GM12878 (cell line): Measurements from ENCODE around the gene H19.

Experiments
- BMI1 ChIP-seq: fragments of 450-650 bp; IDR thresholded peaks from 2 replicates; pipeline ENCODE4 v1.6.1; 2016; ENCODE audit warnings: mild to moderate bottlenecking, moderate library complexity, borderline replicate concordance
- CBX5 ChIP-seq: sonication (generic); IDR thresholded peaks from 2 replicates; pipeline ENCODE4 v1.6.1; 2016; ENCODE audit warnings: low read depth, moderate library complexity, mild to moderate bottlenecking, inconsistent platforms
- CHD2 ChIP-seq: IDR thresholded peaks from 2 replicates; pipeline ENCODE4 v1.6.1; 2011; ENCODE audit warnings: low read depth, low read length, improper control_type of control experiment, borderline replicate concordance
- CREB1 ChIP-seq: IDR thresholded peaks from 2 replicates; pipeline ENCODE4 v1.6.1; 2012; ENCODE audit warnings: low read depth, mild to moderate bottlenecking, inconsistent platforms
- CTCF ChIP-seq, 3 experiments: IDR thresholded peaks in 2 of 3; conservative IDR thresholded peaks in 1 of 3; 2 replicates each; pipeline ENCODE4 v1.5.1; 2011; ENCODE audit warnings: low read depth in 3 of 3, low read length in 3 of 3, mild to moderate bottlenecking in 3 of 3, control low read depth in 2 of 3, moderate library complexity in 2 of 3, inconsistent platforms in 1 of 3, mixed read lengths in 1 of 3; ENCODE audit not compliant: control insufficient read depth in 2 of 3, insufficient read depth in 1 of 3; ENCODE audit errors: extremely low read depth in 1 of 3
- FOS ChIP-seq: IDR thresholded peaks from 3 replicates; pipeline ENCODE4 v1.6.1; 2011; ENCODE audit warnings: borderline replicate concordance; ENCODE audit not compliant: insufficient read length; ENCODE audit errors: extremely low read depth
- NFYB ChIP-seq: IDR thresholded peaks from 2 replicates; pipeline ENCODE4 v1.6.1; 2011; ENCODE audit warnings: low read depth, mild to moderate bottlenecking, low read length, improper control_type of control experiment, moderate library complexity; ENCODE audit not compliant: insufficient read depth
- POLR2A ChIP-seq: IDR thresholded peaks from 2 replicates; pipeline ENCODE4 v1.6.1; 2011; ENCODE audit warnings: low read depth, mild to moderate bottlenecking, low read length
- SP1 ChIP-seq: IDR thresholded peaks from one replicate; pipeline ENCODE4 v1.6.1; 2011; ENCODE audit warnings: low read depth, low read length
- STAT1 ChIP-seq: fragments of 450-650 bp; conservative IDR thresholded peaks from 2 replicates; pipeline ENCODE4 v1.6.1; 2014; ENCODE audit warnings: antibody characterized with exemption, mild to moderate bottlenecking
- YY1 ChIP-seq: IDR thresholded peaks from 2 replicates; pipeline ENCODE4 v1.6.1; 2011; ENCODE audit warnings: low read depth, mild to moderate bottlenecking, low read length

GRCh38 chr11:1948389-1948788, 49.3 kb downstream of the H19 start:
- TF ChIP-seq CTCF (IDR thresholded peaks at IDR 0.05 in 2 of 3, conservative IDR thresholded peaks at IDR 0.05 in 1 of 3; ENCODE audit: control insufficient read depth in 2 of 3, extremely low read depth in 1 of 3, insufficient read depth in 1 of 3, low read depth in 3 of 3, low read length in 3 of 3) (no peak), NFYB (no peak), SP1 (no peak), STAT1 (no peak), POLR2A (no peak), YY1 (no peak), FOS (no peak), BMI1 (no peak), CHD2 (no peak), CREB1 (no peak), CBX5 (no peak)
